Measurements from ENCODE around the gene GRM4.

- no peak for TF ChIP-seq CTCF (IDR thresholded peaks at IDR 0.05)
- no peak for TF ChIP-seq POLR2AphosphoS5 (IDR thresholded peaks at IDR 0.05)
Observed at GRCh38 chr6:34025112-34025807, 120.6 kb downstream of the GRM4 start.

Measured in upper lobe of left lung (tissue), 4 donors.